Parathyroid adenoma (tissue), 2 donors: ENCODE results near the gene DCP2.

Experiments used
- H2AFZ ChIP-seq: fragments of 300-600 bp; sonication (generic); one replicate; pipeline ENCODE4 v1.7.0; 2017; ENCODE audit warnings: antibody characterized with exemption, mild to moderate bottlenecking
- H3K27ac ChIP-seq: fragments of 300-600 bp; sonication (generic); one replicate; pipeline ENCODE4 v1.7.0; 2017
- H3K27me3 ChIP-seq: fragments of 300-600 bp; sonication (generic); one replicate; pipeline ENCODE4 v1.7.0; 2017; ENCODE audit warnings: low read length; ENCODE audit not compliant: control insufficient read depth, insufficient read depth
- H3K36me3 ChIP-seq: fragments of 300-600 bp; sonication (generic); one replicate; pipeline ENCODE4 v1.7.0; 2017; ENCODE audit warnings: low read length; ENCODE audit not compliant: control insufficient read depth, insufficient read depth
- H3K4me1 ChIP-seq: fragments of 300-600 bp; sonication (generic); one replicate; pipeline ENCODE4 v1.7.0; 2017; ENCODE audit warnings: control low read depth
- H3K4me2 ChIP-seq: fragments of 300-600 bp; sonication (generic); one replicate; pipeline ENCODE4 v1.7.0; 2017; ENCODE audit warnings: low read length
- H3K4me3 ChIP-seq: fragments of 300-600 bp; sonication (generic); one replicate; pipeline ENCODE4 v1.7.0; 2017; ENCODE audit warnings: low read depth, low read length
- H3K79me2 ChIP-seq: fragments of 300-600 bp; sonication (generic); one replicate; pipeline ENCODE4 v1.7.0; 2017; ENCODE audit warnings: control low read depth
- H3K9ac ChIP-seq: fragments of 300-600 bp; sonication (generic); one replicate; pipeline ENCODE4 v1.7.0; 2017; ENCODE audit warnings: mild to moderate bottlenecking
- H3K9me3 ChIP-seq: fragments of 300-600 bp; sonication (generic); one replicate; pipeline ENCODE4 v1.7.0; 2017; ENCODE audit warnings: low read length; ENCODE audit not compliant: control insufficient read depth
- TF ChIP-seq, protein P1 (sequence below): fragments of 300-600 bp; sonication (generic); IDR thresholded peaks from one replicate; pipeline ENCODE4 v1.7.0; 2017; ENCODE audit warnings: antibody characterized with exemption, mild to moderate bottlenecking
- donor health status: primary hyperparathyroidism.

Gene DCP2

DNA sequence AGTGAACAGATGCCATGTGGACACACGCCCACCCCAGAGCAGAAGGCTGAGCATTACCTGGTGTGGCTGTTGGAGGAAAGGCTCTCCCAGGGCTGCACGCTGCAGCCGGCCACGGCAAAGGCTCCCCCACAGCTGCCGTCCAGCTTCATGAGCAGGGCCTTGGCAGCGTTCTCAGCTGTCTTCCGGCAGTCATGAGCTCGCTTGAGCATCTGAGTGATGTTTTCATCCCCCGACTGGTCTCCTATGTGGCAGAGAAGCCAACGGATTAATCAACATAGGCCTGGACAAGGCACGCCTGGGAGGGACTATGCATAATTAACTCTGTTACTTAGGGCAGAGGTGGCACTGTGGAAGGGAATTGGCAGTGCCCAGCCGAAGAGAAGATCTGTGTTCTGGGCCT lies 87.3 kb downstream of the DCP2 start:
- Histone ChIP-seq H3K9ac (no peak overlapping the region), H3K27me3 (no peaks in the 10 kb centered on the region), H3K79me2 (peaks cover 47% of the 10 kb centered on the region), H3K4me1 (peaks cover 70% of the 10 kb centered on the region), H3K9me3 (no peaks in the 10 kb centered on the region), H3K4me3 (no peak overlapping the region), H2AFZ (no peak overlapping the region), H3K27ac (peak overlapping the region; percentile 94), H3K36me3 (no peaks in the 10 kb centered on the region), H3K4me2 (no peak overlapping the region)
- TF ChIP-seq, protein P1, sequence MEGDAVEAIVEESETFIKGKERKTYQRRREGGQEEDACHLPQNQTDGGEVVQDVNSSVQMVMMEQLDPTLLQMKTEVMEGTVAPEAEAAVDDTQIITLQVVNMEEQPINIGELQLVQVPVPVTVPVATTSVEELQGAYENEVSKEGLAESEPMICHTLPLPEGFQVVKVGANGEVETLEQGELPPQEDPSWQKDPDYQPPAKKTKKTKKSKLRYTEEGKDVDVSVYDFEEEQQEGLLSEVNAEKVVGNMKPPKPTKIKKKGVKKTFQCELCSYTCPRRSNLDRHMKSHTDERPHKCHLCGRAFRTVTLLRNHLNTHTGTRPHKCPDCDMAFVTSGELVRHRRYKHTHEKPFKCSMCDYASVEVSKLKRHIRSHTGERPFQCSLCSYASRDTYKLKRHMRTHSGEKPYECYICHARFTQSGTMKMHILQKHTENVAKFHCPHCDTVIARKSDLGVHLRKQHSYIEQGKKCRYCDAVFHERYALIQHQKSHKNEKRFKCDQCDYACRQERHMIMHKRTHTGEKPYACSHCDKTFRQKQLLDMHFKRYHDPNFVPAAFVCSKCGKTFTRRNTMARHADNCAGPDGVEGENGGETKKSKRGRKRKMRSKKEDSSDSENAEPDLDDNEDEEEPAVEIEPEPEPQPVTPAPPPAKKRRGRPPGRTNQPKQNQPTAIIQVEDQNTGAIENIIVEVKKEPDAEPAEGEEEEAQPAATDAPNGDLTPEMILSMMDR = no peak

DNA sequence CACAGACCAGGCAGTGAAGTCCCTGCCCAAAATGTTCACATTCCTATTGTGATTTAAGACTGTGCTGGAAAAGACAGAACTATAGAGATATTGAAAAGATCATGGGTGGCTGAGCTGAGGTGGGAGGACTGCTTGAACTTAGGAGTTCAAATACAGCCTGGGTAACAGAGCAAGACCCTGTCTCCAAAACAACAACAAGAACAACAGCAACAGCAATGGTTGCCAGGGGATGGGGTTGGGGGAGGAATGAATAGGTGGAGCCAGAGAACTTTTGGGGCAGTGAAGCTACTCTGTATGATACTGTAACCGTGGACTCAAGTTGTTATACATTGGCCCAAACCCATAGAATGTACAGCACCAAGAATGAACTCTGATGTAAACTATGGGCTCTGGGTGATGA lies 88.2 kb downstream of the DCP2 start:
- Histone ChIP-seq H3K79me2 (peaks cover 45% of the 10 kb centered on the region), H3K27ac (peak overlapping the region; percentile 94), H3K36me3 (no peaks in the 10 kb centered on the region), H3K9ac (no peak overlapping the region), H3K4me3 (no peak overlapping the region), H3K9me3 (no peaks in the 10 kb centered on the region), H2AFZ (no peak overlapping the region), H3K4me2 (no peak overlapping the region), H3K4me1 (peaks cover 70% of the 10 kb centered on the region), H3K27me3 (no peaks in the 10 kb centered on the region)
- TF ChIP-seq, protein P1 = no peak

DNA sequence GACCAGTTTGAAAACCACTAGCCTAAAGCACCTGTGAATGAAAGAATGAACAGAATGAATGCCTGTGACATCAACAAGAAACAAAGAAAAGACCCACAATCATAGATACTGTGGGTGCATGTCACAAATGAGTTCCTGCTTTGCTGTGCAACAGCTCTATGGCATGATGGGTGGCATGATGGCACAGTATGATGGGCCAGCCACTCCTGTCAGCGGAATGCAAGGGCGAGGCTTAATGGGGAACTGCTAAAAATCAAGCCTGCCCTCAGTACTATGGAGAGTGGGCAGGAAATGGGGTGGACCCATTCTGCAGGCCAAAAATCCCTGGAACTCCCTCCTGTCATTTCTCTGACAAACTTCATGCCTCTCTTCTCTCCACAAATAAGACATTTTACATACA lies 89.0 kb downstream of the DCP2 start:
- TF ChIP-seq, protein P1 = no peak
- Histone ChIP-seq H3K27me3 (no peaks in the 10 kb centered on the region), H3K36me3 (no peaks in the 10 kb centered on the region), H3K4me1 (peaks cover 67% of the 10 kb centered on the region), H3K79me2 (peaks cover 45% of the 10 kb centered on the region), H3K4me3 (no peak overlapping the region), H3K9me3 (no peaks in the 10 kb centered on the region), H3K27ac (no peak overlapping the region), H3K4me2 (no peak overlapping the region), H3K9ac (no peak overlapping the region), H2AFZ (no peak overlapping the region)

DNA sequence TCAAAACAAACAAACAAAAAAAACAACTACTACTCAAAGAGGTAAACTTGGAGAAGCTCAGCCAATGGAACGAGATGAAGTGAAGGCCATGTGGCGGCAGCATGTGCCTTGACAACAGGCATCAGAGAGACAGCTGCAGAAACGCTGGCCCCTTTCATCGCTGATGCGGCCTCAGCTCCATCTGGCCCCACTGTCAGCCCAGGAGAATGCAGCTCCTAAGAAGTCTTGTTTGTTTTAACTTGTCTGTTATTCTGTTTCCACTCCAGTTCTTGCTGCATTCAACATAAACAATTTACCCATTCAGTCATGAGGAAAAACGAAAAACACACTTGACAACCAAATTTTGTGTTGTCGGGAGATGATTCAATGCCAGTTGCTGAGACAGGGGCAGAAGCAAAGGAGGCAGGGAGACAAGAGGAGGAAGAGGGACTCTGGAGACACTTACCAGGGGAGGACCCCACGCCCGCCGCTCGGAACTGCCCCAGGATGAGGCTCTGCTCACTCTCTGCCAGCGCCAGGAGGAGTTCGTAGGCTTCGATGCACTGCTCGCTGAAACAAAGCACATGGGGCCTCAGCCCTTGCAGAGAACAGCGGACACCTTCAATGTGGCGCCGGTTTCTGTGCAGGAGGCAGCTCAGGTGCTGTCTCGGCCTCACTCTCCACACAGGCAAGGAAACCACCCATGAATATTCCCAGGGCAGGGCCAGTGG lies 91.2 kb downstream of the DCP2 start:
- H3K27ac ChIP-seq = peak overlapping the region; percentile 95
- peaks cover 40% of the 10 kb centered on the region for H3K79me2 ChIP-seq
- TF ChIP-seq, protein P1 = no peak
- no peak overlapping the region for H3K4me3 ChIP-seq
- no peaks in the 10 kb centered on the region for H3K9me3 ChIP-seq
- no peak overlapping the region for H3K4me2 ChIP-seq
- H2AFZ ChIP-seq = no peak overlapping the region
- no peak overlapping the region for H3K9ac ChIP-seq
- H3K4me1 ChIP-seq = peaks cover 63% of the 10 kb centered on the region
- H3K27me3 ChIP-seq = no peaks in the 10 kb centered on the region
- H3K36me3 ChIP-seq = peaks cover 3% of the 10 kb centered on the region

DNA sequence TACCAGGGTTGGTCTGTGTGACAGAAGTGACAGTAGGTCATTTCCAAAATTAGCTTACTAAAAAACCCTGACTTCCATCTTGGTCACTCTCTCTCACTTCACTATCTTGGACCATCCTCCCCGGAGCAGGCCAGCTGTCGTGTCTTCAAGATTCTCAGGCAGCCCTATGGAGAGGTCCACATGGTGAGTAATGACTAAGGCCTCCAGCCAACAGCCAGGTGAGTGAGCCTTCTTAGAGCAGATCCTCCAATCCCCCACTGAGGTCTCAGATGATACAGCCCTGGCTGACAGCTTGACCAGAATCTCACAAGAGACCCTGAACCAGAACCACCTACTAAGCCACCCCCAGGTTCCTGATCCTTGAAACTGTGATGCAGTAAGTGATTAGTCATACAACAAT lies 92.0 kb downstream of the DCP2 start:
- H3K27me3 ChIP-seq = no peaks in the 10 kb centered on the region
- H2AFZ ChIP-seq = no peak overlapping the region
- no peak overlapping the region for H3K9ac ChIP-seq
- no peaks in the 10 kb centered on the region for H3K9me3 ChIP-seq
- H3K4me3 ChIP-seq = no peak overlapping the region
- peaks cover 40% of the 10 kb centered on the region for H3K79me2 ChIP-seq
- peaks cover 3% of the 10 kb centered on the region for H3K36me3 ChIP-seq
- peaks cover 61% of the 10 kb centered on the region for H3K4me1 ChIP-seq
- no peak overlapping the region for H3K4me2 ChIP-seq
- TF ChIP-seq, protein P1 = no peak
- peak overlapping the region; percentile 95 for H3K27ac ChIP-seq
